ENCODE results near the gene ZNF366.

DNA sequence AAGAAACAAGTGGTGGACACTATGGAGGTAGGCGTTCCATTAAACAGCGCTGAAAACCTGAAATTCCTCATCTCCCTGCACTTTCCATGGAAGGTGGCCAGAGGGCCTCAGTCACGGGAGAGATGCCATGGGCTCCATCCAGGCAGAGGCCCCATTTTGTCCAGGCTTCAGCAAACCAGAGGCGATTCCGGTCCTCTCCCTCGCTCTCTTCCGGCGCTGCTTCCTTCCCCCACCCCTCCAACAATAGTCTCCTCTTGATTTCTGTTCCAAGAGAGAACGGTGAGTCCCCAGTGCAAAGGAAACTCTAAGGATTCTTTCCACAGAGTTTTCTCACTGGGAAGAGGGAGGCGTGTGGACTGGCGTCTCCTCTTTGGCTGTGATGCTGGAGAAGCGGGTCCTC is 7.5 kb downstream of the ZNF366 start:
- TF ChIP-seq, protein P1, sequence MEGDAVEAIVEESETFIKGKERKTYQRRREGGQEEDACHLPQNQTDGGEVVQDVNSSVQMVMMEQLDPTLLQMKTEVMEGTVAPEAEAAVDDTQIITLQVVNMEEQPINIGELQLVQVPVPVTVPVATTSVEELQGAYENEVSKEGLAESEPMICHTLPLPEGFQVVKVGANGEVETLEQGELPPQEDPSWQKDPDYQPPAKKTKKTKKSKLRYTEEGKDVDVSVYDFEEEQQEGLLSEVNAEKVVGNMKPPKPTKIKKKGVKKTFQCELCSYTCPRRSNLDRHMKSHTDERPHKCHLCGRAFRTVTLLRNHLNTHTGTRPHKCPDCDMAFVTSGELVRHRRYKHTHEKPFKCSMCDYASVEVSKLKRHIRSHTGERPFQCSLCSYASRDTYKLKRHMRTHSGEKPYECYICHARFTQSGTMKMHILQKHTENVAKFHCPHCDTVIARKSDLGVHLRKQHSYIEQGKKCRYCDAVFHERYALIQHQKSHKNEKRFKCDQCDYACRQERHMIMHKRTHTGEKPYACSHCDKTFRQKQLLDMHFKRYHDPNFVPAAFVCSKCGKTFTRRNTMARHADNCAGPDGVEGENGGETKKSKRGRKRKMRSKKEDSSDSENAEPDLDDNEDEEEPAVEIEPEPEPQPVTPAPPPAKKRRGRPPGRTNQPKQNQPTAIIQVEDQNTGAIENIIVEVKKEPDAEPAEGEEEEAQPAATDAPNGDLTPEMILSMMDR (IDR thresholded peaks at IDR 0.05) = no peak
- TF ChIP-seq POLR2A (IDR thresholded peaks at IDR 0.05) = no peak

Measured in right lobe of liver (tissue), 4 donors.